ACC112 (cell line): ENCODE data around the gene MAN2A1.

Experiments
- H2AFZ ChIP-seq: fragments of 200-600 bp; sonication (generic); one replicate; pipeline ENCODE4 v1.6.0; 2017; ENCODE audit warnings: antibody characterized with exemption, low read length; ENCODE audit not compliant: unreplicated experiment
- H3K27ac ChIP-seq: fragments of 200-600 bp; sonication (generic); 2 replicates; pipeline ENCODE4 v1.5.1; 2014; ENCODE audit warnings: low read depth, mild to moderate bottlenecking, antibody characterized with exemption, low read length, moderate library complexity
- H3K27me3 ChIP-seq: fragments of 200-600 bp; sonication (generic); 2 replicates; pipeline ENCODE4 v1.6.1; 2014; ENCODE audit warnings: mild to moderate bottlenecking, antibody characterized with exemption, low read length, moderate library complexity, mixed read lengths; ENCODE audit not compliant: insufficient read depth
- H3K36me3 ChIP-seq: fragments of 200-600 bp; sonication (generic); 2 replicates; pipeline ENCODE4 v1.6.1; 2016; ENCODE audit warnings: mild to moderate bottlenecking, antibody characterized with exemption, low read length, moderate library complexity, mixed read lengths; ENCODE audit not compliant: insufficient read depth
- H3K4me1 ChIP-seq: fragments of 200-600 bp; sonication (generic); one replicate; pipeline ENCODE4 v1.6.1; 2016; ENCODE audit warnings: low read length, mixed read lengths; ENCODE audit not compliant: insufficient read depth, unreplicated experiment, control insufficient read depth
- H3K4me3 ChIP-seq: fragments of 200-600 bp; sonication (generic); 2 replicates; pipeline ENCODE4 v1.5.1; 2014; ENCODE audit warnings: mild to moderate bottlenecking, low read depth, low read length
- H3K79me2 ChIP-seq: fragments of 200-600 bp; sonication (generic); one replicate; pipeline ENCODE4 v1.6.0; 2016; ENCODE audit warnings: low read length; ENCODE audit not compliant: control insufficient read depth, unreplicated experiment, insufficient read depth

The MAN2A1 gene

DNA sequence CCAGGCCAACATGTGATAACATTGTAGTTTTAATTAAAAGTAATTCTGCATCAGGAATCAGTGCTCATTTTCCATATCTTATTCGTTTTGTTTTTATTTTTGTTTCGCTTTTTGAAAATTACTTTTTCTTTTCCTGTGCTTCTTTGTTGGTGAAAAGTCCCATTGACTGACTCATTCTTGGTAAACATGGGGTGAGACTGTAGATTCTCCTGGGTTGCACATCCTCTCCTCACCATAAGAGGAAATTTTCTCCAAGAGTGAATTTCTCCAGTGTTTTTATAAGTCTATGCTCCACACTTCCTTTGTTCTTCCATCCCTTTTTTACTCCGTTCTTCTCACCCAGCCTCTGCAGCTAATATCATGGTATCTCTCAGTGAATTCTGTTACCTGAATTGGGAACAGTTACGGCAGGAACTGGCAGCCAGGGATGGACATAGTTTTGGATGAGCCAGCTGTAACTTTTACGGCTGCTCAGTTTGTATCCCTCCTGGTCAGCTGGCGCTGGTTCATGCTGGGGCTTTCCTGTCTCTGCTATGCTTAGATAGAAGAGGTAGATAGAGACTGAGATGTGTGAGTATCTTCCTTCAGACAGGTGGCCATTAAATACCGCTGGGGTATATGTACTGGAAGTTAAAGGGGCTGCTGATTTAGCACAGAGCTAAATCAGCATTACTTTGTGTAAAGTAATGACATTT lies 80.0 kb downstream of the MAN2A1 start:
- H3K4me1 ChIP-seq, result no peaks in the 10 kb centered on the region
- H3K27me3 ChIP-seq, result no peaks in the 10 kb centered on the region
- H3K36me3 ChIP-seq, result no peaks in the 10 kb centered on the region
- H3K27ac ChIP-seq, result no peak overlapping the region
- no peak overlapping the region for H2AFZ ChIP-seq
- no peaks in the 10 kb centered on the region for H3K79me2 ChIP-seq
- H3K4me3 ChIP-seq, result no peak overlapping the region

- no peaks in the 10 kb centered on the region for H3K36me3 ChIP-seq
- no peak overlapping the region for H3K27ac ChIP-seq
- H3K79me2 ChIP-seq, result no peaks in the 10 kb centered on the region
Measured at GRCh38 chr5:109775130-109775529, 85.4 kb downstream of the MAN2A1 start.

DNA sequence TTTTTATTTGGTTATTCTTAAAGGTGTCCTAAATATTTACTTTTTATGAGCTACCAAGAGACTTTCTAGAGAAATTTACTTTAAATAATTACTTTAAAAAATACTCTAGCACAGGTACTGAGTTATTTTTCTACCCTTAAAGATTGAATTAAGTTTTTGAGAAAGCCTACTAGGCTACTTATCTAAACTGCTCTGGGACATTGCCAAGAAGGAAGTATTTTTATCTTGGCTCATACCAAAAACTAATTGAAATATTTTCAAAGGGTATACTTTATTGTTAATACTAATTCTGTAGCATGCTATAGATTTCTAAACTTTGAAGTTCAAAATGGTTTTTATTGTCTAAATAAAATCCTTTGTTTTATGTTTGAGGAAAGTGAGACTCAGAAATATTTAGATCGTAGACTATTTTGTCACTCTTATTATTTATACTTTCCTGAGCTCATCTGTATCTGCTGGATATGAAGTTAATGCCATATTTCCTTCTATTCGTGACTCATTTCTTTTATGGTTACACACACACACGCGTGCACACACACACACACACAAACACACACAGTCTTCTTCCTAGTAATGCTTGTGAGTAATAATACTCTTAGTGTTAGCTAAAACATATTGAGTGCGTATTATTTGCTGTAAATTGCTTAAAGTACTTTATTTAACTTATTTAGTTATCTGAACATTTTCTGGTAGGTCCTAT lies 89.5 kb downstream of the MAN2A1 start:
- Histone ChIP-seq H2AFZ (no peak overlapping the region), H3K27ac (no peak overlapping the region), H3K4me3 (no peak overlapping the region), H3K4me1 (no peaks in the 10 kb centered on the region), H3K36me3 (0 out of 2 replicates have a peak, but pooled peaks cover 8% of the 10 kb centered on the region), H3K79me2 (no peaks in the 10 kb centered on the region), H3K27me3 (no peaks in the 10 kb centered on the region)

More at GRCh38 chr5:109775130-109775529, 85.4 kb downstream of the MAN2A1 start:
- Histone ChIP-seq H3K4me1 (no peaks in the 10 kb centered on the region), H3K4me3 (no peak overlapping the region), H2AFZ (no peak overlapping the region), H3K27me3 (no peaks in the 10 kb centered on the region)

- no peak overlapping the region for H2AFZ ChIP-seq
- no peaks in the 10 kb centered on the region for H3K4me1 ChIP-seq
- H3K27me3 ChIP-seq, result no peaks in the 10 kb centered on the region
- H3K36me3 ChIP-seq, result peaks cover 8% of the 10 kb centered on the region; the same call in 1 of the 2 replicates
- H3K79me2 ChIP-seq, result no peaks in the 10 kb centered on the region
- no peak overlapping the region for H3K27ac ChIP-seq
- H3K4me3 ChIP-seq, result no peak overlapping the region
Measured at GRCh38 chr5:109784687-109785086, 95.0 kb downstream of the MAN2A1 start.

DNA sequence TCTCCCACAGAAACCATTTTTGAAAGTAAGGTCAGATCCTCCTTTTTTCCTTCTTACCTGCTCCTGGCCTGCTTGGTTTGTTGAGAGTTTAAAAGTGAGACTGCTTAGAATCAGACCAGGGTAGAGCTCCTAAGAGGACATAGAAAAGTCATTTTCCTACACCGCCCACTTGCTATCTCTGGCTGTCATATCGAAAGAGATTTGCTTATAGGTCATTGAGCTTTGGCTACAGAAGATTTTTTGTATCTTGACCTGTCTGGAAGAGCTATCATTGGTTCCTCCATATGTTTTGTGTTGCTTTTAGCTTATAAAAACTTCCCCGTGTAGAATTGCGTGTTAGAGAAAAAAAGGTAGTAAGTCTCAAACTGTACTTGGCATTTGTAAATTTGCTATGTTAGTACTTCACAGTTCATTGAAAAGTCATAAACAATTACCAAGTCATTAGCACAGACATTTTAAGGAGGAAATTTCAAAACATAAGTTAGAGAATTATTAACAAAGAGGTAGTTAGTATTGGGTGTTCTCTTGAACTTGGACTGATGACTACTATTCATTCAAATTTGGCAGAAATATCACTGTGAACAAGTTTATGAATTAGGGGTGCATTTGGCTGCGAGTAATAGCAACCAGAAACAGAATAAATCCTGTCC lies 96.6 kb downstream of the MAN2A1 start:
- Histone ChIP-seq H3K4me3 (no peak overlapping the region), H3K79me2 (no peaks in the 10 kb centered on the region), H3K36me3 (peaks cover 10% of the 10 kb centered on the region; the same call in 1 of the 2 replicates), H3K27me3 (no peaks in the 10 kb centered on the region), H3K4me1 (no peaks in the 10 kb centered on the region), H2AFZ (no peak overlapping the region), H3K27ac (no peak overlapping the region)

- Histone ChIP-seq H3K4me3 (no peak overlapping the region), H3K36me3 (peaks cover 19% of the 10 kb centered on the region), H3K79me2 (no peaks in the 10 kb centered on the region), H2AFZ (no peak overlapping the region), H3K27me3 (no peaks in the 10 kb centered on the region), H3K4me1 (no peaks in the 10 kb centered on the region), H3K27ac (no peak overlapping the region)
Measured at GRCh38 chr5:109788596-109788995, 98.9 kb downstream of the MAN2A1 start.

DNA sequence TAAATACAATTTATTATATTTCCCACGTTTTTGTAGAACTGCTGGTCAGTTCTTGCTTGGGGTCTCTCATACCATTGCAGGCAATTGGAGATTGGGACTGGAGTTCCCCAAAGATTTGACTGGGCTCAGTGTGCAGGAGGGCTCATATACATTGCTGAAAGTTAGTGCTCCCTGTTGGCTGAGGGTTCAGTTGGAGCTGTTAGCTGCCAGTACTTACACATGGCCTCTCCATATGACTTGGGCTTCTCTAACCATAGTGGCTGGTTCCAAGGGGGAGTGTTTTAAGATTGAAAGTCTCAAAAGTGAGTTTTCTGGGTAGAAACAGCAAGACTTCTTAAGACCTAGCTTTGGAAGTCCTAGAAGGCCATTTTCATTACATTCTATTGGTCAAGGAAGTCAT lies 102.9 kb downstream of the MAN2A1 start:
- H3K36me3 ChIP-seq, result peaks cover 25% of the 10 kb centered on the region
- no peak overlapping the region for H3K4me3 ChIP-seq
- H3K4me1 ChIP-seq, result no peaks in the 10 kb centered on the region
- no peak overlapping the region for H2AFZ ChIP-seq
- H3K27ac ChIP-seq, result no peak overlapping the region
- H3K27me3 ChIP-seq, result no peaks in the 10 kb centered on the region
- H3K79me2 ChIP-seq, result no peaks in the 10 kb centered on the region

DNA sequence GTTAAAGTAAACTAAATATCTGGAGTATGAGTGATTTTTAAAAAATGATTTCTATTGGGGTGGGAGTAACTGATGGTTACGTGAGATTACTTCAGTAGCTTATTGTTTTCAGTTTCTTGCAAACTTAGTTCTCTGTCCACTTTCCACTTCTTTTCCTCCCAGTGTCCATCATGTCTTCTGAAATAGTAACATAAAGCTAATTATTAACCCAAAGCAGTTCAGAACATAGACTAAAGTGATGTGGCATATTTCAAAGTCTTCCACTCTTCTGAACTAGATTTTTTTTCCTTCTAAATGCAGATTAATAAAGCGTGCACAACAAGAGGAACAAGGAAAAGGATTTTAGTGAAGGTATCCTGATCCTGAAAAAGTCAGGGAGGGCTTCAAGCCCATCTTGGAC lies 114.1 kb downstream of the MAN2A1 start:
- no peak overlapping the region for H3K4me3 ChIP-seq
- H3K36me3 ChIP-seq, result no peaks in the 10 kb centered on the region; the same call in 1 of the 2 replicates
- H3K79me2 ChIP-seq, result no peaks in the 10 kb centered on the region
- H3K4me1 ChIP-seq, result no peaks in the 10 kb centered on the region
- H3K27me3 ChIP-seq, result no peaks in the 10 kb centered on the region
- no peak overlapping the region for H2AFZ ChIP-seq
- H3K27ac ChIP-seq, result no peak overlapping the region

DNA sequence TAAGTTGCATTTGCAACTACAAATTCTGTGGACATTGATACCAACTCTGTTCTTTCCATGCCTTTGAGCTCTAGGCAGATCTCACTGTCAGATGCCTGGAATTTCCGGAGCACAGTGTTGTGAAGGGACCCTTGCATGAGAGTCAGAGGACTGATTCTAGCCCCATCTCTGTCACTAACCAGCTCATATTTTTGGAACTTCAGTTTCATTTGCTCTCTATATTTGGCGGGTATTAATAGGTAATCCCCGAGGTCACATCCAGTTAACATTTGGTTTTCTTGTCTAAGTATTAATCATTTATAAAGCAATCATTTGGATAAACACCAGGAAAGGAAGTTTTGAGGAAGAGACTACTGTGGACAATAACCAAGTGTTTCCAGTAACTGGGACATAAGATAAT lies 115.7 kb downstream of the MAN2A1 start:
- no peaks in the 10 kb centered on the region for H3K36me3 ChIP-seq
- no peaks in the 10 kb centered on the region for H3K27me3 ChIP-seq
- H3K79me2 ChIP-seq, result no peaks in the 10 kb centered on the region
- H3K4me3 ChIP-seq, result no peak overlapping the region
- no peak overlapping the region for H2AFZ ChIP-seq
- H3K4me1 ChIP-seq, result no peaks in the 10 kb centered on the region
- H3K27ac ChIP-seq, result no peak overlapping the region

- H3K79me2 ChIP-seq, result no peaks in the 10 kb centered on the region
- no peak overlapping the region for H2AFZ ChIP-seq
- H3K36me3 ChIP-seq, result no peaks in the 10 kb centered on the region
- H3K4me3 ChIP-seq, result no peak overlapping the region
- H3K27me3 ChIP-seq, result no peaks in the 10 kb centered on the region
- no peaks in the 10 kb centered on the region for H3K4me1 ChIP-seq
- no peak overlapping the region for H3K27ac ChIP-seq
Measured at GRCh38 chr5:109805883-109806282, 116.2 kb downstream of the MAN2A1 start.
